GM21367 (cell line): ENCODE measurements around the gene AP5S1.
"Not testable (repeated sequence)": the region's sequence is repeated elsewhere in the genome, so short reads cannot be mapped to it uniquely, and the experiment has no call there.

Source experiments
- ATAC-seq: cut with Tn5 transposase; IDR thresholded peaks from one replicate; pipeline ENCODE4 v1.9.1; 2021; ENCODE audit not compliant: unreplicated experiment

The AP5S1 gene

GRCh38 chr20:3842348-3842930 lies 22.1 kb downstream of the AP5S1 start:
- no peak for ATAC-seq

DNA sequence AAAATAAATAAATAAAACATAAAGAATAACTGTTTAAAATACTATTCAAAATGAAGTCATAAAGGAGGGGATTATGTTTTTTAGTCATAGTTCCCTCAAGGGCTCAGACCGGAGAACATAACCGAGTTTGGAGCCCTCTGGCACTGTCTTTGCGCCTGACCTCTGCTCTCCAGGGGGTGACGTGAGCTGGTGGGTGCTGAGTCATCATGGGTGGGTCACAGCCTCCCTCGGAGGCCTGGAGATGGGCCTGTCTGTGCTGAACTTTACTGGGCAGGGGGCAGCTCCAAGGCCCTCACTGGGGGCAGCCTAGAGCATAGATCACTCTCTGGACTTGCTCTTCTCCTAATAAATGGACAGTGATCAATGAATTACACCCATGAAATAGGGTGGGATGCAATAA lies 23.1 kb downstream of the AP5S1 start:
- no peak for ATAC-seq

- ATAC-seq, result not testable (repeated sequence)
These were observed 23.8 kb downstream of the AP5S1 start for GRCh38 chr20:3843990-3844619.

DNA sequence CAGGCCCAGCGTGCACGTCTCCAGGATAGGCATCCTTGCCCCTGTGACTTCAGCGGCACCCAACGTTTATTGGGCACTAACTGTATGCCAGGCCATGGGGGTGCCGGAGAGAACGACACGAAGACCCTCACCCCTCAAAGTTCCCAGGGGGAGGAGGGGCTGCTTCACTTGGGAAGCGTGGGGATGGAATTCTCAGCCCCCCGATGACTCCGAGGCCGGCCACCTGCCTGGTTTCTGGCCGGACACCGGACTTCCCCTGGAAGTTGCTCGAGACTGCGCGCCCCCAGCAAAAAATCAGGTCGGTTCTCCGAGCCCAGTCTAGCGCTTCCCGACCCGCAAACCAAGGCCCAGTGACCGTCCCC lies 26.0 kb downstream of the AP5S1 start:
- ATAC-seq, result no peak

DNA sequence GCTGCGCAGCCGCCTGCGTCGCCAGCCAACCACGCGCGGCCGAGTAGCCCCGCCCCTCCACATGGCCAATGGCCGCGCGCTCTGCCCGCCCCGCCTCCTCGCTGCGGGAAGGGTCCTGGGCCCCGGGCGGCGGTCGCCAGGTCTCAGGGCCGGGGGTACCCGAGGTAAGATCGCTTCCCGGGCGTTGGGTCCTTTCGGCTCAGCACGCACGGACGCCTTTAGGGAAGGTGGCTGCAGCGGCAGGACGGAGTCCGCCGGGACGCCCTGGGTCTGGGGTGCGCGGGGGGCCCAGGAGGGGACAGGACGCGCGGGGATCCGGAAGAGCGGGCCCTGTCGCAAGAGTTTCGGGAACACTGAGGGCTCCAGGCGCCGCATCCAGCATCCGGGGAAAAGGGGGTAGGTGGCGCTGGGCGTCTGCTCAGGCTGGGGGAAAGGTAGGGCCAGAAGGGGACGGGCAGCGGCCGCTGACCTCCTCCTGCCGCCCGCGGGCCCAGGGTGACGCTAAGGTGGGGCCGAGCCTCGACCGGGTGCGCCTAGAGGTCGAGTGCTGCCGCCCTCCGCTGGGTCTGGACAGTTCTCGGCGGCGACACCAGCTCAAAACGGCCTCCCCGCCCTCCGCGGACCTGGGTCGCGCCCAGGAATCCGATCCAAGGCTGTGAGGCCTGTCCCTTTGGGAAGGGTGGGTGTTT lies 26.5 kb downstream of the AP5S1 start, which contains the start of gene MAVS:
MAVS (plus strand) TSS at position 95 of the 689 bp plus-strand sequence. CDS start 7,791 bp downstream, outside the sequence.
- peak; percentile 89 for ATAC-seq

DNA sequence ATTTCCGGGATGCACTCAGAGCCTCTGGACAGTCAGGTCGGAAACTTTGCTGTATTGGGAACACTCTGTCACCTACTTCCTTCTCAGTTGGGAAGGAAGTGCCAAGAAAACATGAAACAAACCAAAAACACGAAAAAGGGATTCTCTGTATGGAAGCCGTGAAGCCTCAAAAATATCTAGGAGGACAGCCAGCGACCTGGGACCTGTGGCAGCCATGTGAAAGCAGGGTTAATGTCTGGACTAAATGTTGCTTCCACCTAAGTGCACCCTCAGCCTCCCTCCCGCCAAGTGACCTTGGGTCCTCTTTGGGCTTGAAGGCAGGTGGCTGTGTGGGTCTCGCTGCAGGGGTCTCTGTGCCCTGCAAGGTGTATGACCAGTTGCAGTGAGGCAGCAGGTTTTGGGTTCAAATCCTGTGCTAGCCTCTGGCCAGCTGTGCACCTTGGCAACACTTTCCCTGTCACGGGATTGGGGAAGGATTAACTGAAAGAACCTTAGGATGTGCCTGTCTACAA lies 27.1 kb downstream of the AP5S1 start:
- no peak for ATAC-seq

DNA sequence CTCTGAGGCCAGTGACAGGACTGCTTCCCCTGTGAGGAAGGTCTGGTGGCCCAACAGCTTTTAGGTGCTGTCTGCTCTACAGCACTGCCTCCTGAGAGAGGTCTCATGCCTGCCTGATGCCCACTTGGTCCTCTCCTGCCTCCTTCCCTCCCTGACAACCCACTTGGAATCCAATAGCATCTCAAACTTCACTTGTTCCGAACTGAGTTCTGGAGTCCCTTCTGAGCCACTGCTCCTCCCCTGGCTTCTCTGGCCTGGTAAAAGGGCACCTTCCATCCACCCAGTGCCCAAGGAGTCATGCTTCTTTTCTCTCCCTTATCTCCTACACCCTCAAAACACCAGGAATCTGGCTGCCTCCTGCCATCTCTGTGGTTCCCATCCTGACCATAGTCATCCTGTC lies 28.2 kb downstream of the AP5S1 start:
- no peak for ATAC-seq

- no peak for ATAC-seq
These were observed 34.1 kb downstream of the AP5S1 start for GRCh38 chr20:3854462-3854871.

GRCh38 chr20:3857405-3857804 lies 37.1 kb downstream of the AP5S1 start:
- no peak for ATAC-seq

- ATAC-seq, result no peak
These were observed 38.3 kb downstream of the AP5S1 start for GRCh38 chr20:3858689-3859088.

DNA sequence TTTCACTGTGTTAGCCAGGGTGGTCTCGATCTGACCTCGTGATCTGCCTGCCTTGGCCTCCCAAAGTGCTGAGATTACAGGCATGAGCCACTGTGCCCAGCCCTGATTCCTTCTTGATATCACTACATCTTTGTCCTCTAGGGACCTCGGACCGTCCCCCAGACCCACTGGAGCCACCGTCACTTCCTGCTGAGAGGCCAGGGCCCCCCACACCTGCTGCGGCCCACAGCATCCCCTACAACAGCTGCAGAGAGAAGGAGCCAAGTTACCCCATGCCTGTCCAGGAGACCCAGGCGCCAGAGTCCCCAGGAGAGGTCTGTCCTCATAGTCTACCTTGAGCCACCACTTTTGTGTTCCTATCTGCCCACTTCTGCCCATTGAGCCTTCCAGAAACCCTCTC lies 40.8 kb downstream of the AP5S1 start:
- no peak for ATAC-seq

DNA sequence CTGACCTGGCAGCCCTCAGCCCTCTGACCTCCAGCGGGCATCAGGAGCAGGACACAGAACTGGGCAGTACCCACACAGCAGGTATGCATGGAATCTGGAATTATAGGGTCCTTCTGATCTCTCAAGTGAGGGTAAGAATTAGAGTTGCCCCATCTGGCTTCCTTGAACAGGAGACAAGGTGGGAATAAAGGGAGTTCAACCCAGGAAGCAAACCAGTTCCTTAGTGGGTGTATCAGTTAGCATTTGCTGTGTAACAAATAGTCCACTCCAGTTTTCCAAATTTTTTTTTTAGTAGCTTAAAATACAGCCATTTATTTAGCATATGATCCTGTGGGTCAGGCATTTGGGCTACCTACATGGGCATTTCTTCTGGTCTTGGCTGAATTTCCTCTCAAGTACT lies 42.0 kb downstream of the AP5S1 start:
- no peak for ATAC-seq

DNA sequence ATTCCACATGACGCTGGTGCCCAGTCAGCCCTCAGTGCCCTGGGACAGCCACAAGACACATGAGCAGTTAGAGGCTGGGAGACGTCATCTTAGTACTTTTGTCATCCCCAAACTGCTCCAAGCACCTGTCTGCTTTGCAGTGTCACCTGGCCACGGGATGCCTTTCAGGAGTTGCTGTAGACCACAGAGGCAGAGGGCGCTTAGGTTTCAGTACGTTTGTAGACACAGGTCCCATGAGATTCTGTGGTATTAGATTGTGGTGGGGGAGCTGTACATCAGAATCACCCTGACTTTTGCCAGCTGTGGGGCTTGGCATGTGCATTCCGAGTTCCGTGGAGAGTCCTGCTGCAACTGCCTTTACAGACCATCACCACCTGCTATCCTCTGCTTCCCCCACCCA lies 43.0 kb downstream of the AP5S1 start:
- no peak for ATAC-seq

- ATAC-seq, result no peak
These were observed 44.2 kb downstream of the AP5S1 start for GRCh38 chr20:3864518-3864917.

GRCh38 chr20:3865152-3865886 lies 45.0 kb downstream of the AP5S1 start:
- ATAC-seq, result no peak

GRCh38 chr20:3865887-3866407 lies 45.6 kb downstream of the AP5S1 start:
- no peak for ATAC-seq

GRCh38 chr20:3866464-3866863 lies 46.1 kb downstream of the AP5S1 start:
- ATAC-seq, result no peak

- no peak for ATAC-seq
These were observed 47.5 kb downstream of the AP5S1 start for GRCh38 chr20:3867802-3868201.

- no peak for ATAC-seq
These were observed 49.7 kb downstream of the AP5S1 start for GRCh38 chr20:3869839-3870634.

DNA sequence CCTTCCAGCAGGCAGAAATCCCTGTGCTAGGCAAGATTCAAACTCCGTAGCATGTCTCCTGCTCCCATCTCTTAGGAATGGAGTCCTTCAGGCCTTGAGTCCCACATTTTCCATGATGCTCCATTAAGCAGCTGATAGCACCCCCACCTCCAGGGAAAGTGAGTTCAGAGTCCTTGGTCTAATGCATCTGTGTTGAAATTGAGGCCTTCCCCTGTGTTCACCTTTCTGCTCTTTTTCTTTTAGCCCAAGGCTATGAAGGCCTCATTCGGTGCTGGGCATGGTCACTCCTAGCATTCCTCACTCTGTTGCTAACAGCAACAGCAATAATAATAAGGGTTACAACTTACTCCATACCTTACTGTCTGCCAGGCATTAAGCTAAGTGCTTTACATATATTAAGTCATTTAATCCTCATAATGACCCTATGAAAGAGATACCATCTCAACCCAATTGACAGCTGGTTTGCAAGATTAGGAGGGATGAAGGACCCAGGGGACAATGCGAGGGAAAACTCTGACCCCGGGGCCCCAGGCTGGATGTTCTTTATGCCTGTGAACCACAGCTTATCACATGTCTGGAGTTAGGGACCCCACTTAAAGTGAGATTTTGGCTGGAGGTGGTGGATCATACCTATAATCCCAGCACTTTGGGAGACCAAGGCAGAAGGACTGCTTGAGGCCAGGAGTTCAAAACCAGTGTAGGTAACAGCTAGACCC lies 51.4 kb downstream of the AP5S1 start:
- ATAC-seq, result no peak
